Endothelial cell of umbilical vein (primary cell): Measurements from ENCODE around the gene AFF1. TPM values are rescaled to one million over a fixed set of nuclear protein-coding genes. Genes with fewer than 3 reads are reported as not detected.

Source experiments
- BruUV-seq: library from RNA; stranded (reverse); fragments of 400-500 nt; replicated peaks from 2 replicates; lab custom pipeline; 2021; lab: Mats Ljungman, UMichigan
- CTCF ChIA-PET: fragments of 300-600, 350-600 bp; sonication (Branson Sonifier 250); formaldehyde crosslinking; loops from one replicate; lab custom pipeline; 2021; ENCODE audit warnings: antibody characterized with exemption, inconsistent platforms; lab: Charles Lee
- POLR2A ChIA-PET: fragments of 300-600, 350-600 bp; sonication (Branson Sonifier 250); formaldehyde crosslinking; loops from one replicate; lab custom pipeline; 2021; ENCODE audit warnings: antibody characterized with exemption, inconsistent platforms; lab: Charles Lee
- DNase-seq: peaks from one replicate; pipeline ENCODE4 v3.0.0-alpha.2; 2011; ENCODE audit warnings: low read depth, low spot score
- FAIRE-seq: peaks from 2 replicates; lab custom pipeline; 2011; peaks lifted over from hg19 to GRCh38; lab: Jason Lieb, UNC
- H2AFZ ChIP-seq: 2 replicates; pipeline ENCODE4 v1.6.0; 2012; ENCODE audit warnings: low read depth, low read length, control low read depth, inconsistent platforms
- H3K27ac ChIP-seq: 2 replicates; pipeline ENCODE4 v1.5.1; 2011; ENCODE audit warnings: low read depth, mild to moderate bottlenecking, control low read depth, low read length, moderate library complexity; ENCODE audit not compliant: insufficient read depth
- H3K27me3 ChIP-seq, 2 experiments: 2 replicates each; pipeline versions ENCODE4 v1.6.0 to v1.6.1; 2011; ENCODE audit warnings: low read length in 2 of 2, mixed read lengths in 1 of 2; ENCODE audit not compliant: control insufficient read depth in 2 of 2, insufficient read depth in 2 of 2
- H3K36me3 ChIP-seq, 2 experiments: 2 replicates in 1 of 2; 3 replicates in 1 of 2; pipeline ENCODE4 v1.5.1; 2011; ENCODE audit warnings: low read length in 2 of 2, mild to moderate bottlenecking in 1 of 2, moderate library complexity in 1 of 2; ENCODE audit not compliant: control insufficient read depth in 2 of 2, insufficient read depth in 2 of 2; ENCODE audit errors: extremely low read depth in 1 of 2
- H3K4me1 ChIP-seq: 3 replicates; pipeline ENCODE4 v1.5.1; 2011; ENCODE audit warnings: mild to moderate bottlenecking, low read length; ENCODE audit not compliant: control insufficient read depth, insufficient read depth; ENCODE audit errors: extremely low read depth
- H3K4me2 ChIP-seq: 2 replicates; pipeline ENCODE4 v1.6.1; 2011; ENCODE audit warnings: low read length, control low read depth, mixed read lengths; ENCODE audit not compliant: insufficient read depth
- H3K4me3 ChIP-seq, 3 experiments: fragments of 200-600 bp in 1 of 3; sonication (generic), shearing (Covaris generic) in 1 of 3; replicated peaks in 1 of 3; 2 replicates each; pipeline ENCODE4 v1.5.1; 2011 to 2016; ENCODE audit warnings: control low read depth in 3 of 3, low read length in 3 of 3, mild to moderate bottlenecking in 2 of 3, inconsistent platforms in 1 of 3, low read depth in 1 of 3, moderate library complexity in 1 of 3; ENCODE audit not compliant: insufficient read depth in 1 of 3
- H3K79me2 ChIP-seq: 2 replicates; pipeline ENCODE4 v1.6.0; 2012; ENCODE audit warnings: low read length, inconsistent platforms; ENCODE audit not compliant: control insufficient read depth, insufficient read depth
- H3K9ac ChIP-seq: replicated peaks from 2 replicates; pipeline ENCODE3; 2011; ENCODE audit warnings: low read length, control low read depth; ENCODE audit not compliant: insufficient read depth; ENCODE audit errors: extremely low read depth
- H3K9me1 ChIP-seq: replicated peaks from 3 replicates; pipeline ENCODE4 v1.6.0; 2011; ENCODE audit warnings: mild to moderate bottlenecking, low read length; ENCODE audit not compliant: control insufficient read depth, insufficient read depth; ENCODE audit errors: extremely low read depth
- H3K9me3 ChIP-seq: replicated peaks from 2 replicates; pipeline ENCODE4 v1.5.1; 2012; ENCODE audit warnings: low read length, inconsistent platforms; ENCODE audit not compliant: control insufficient read depth, insufficient read depth
- H4K20me1 ChIP-seq: replicated peaks from 2 replicates; pipeline ENCODE3; 2011; ENCODE audit warnings: mild to moderate bottlenecking, low read length; ENCODE audit not compliant: control insufficient read depth, insufficient read depth; ENCODE audit errors: extremely low read depth
- EZH2 ChIP-seq: IDR thresholded peaks from 2 replicates; pipeline ENCODE4 v1.6.1; 2012; ENCODE audit warnings: borderline replicate concordance, low read depth, mild to moderate bottlenecking, moderate library complexity, low read length, inconsistent platforms; ENCODE audit not compliant: severe bottlenecking
- FOS ChIP-seq: IDR thresholded peaks from 2 replicates; pipeline ENCODE4 v1.6.1; 2011; ENCODE audit warnings: mild to moderate bottlenecking, low read length, moderate library complexity, borderline replicate concordance; ENCODE audit not compliant: insufficient read depth
- GATA2 ChIP-seq: IDR thresholded peaks from 2 replicates; pipeline ENCODE4 v1.7.0; 2011; ENCODE audit warnings: low read depth, mild to moderate bottlenecking, moderate library complexity, mixed read lengths, low read length; ENCODE audit not compliant: insufficient read length, insufficient read depth
- JUN ChIP-seq: IDR thresholded peaks from 2 replicates; pipeline ENCODE4 v1.6.1; 2011; ENCODE audit warnings: borderline replicate concordance, low read depth; ENCODE audit not compliant: insufficient read length, insufficient read depth
- MYC ChIP-seq: IDR thresholded peaks from one replicate; pipeline ENCODE4 v1.6.1; 2011; ENCODE audit warnings: mild to moderate bottlenecking, low read depth, low read length
- POLR2A ChIP-seq: IDR thresholded peaks from 2 replicates; pipeline ENCODE4 v1.6.1; 2012; ENCODE audit warnings: low read depth, mild to moderate bottlenecking, control low read depth, low read length
- POLR2AphosphoS5 ChIP-seq: IDR thresholded peaks from 2 replicates; pipeline ENCODE4 v1.6.1; 2012; ENCODE audit warnings: low read depth, mild to moderate bottlenecking, control low read depth, low read length, moderate library complexity; ENCODE audit not compliant: insufficient read depth
- dilution Hi-C: fragments of 300-500 bp; cut with MboI; formaldehyde crosslinking; loops from one replicate; pipeline ENCODE4 v1.15.0; 2019; ENCODE audit warnings: low sequenced_read_pairs; ENCODE audit not compliant: extremely low pct_ligation_motif_present
- intact Hi-C: fragments of 100-400 bp; cut with micrococcal nuclease; formaldehyde crosslinking; loops from one replicate; pipeline ENCODE4 v1.10.0; 2022
- polyA plus RNA-seq, 4 experiments: library from polyadenylated mRNA; depleted of rRNA in 3 of 4; stranded (reverse) in 3 of 4; unstranded in 1 of 4; fragments of >200 nt; gene quantifications; 2 replicates each; pipeline versions ENCODE4 v1.2.1 to v1.2.3, GENCODE V29; 2011 to 2012; ENCODE audit warnings: missing spikeins in 1 of 4
- total RNA-seq: library from RNA; stranded (reverse); gene quantifications from 2 replicates; pipeline ENCODE4 v1.2.3, GENCODE V29; 2021
- TF ChIP-seq, protein P1 (sequence below): IDR thresholded peaks from 2 replicates; pipeline ENCODE4 v1.6.1; 2011; ENCODE audit not compliant: insufficient read depth, insufficient read length
- TF ChIP-seq, protein P2 (sequence below), 2 donors: IDR thresholded peaks; 1 replicate in 1 of 2; 2 replicates in 1 of 2; pipeline ENCODE4 v1.5.1; 2011; ENCODE audit warnings: low read length in 2 of 2, mild to moderate bottlenecking in 2 of 2, moderate library complexity in 2 of 2, control low read depth in 1 of 2, inconsistent platforms in 1 of 2, low read depth in 1 of 2; ENCODE audit not compliant: insufficient read depth in 1 of 2; ENCODE audit errors: extremely low read depth in 1 of 2

AFF1 gene
- total and polyA plus RNA-seq, 2 donors (not counting 3 experiments of a cell fraction or from before 2014, with no cell fraction given), result 26.2 to 106 TPM

DNA sequence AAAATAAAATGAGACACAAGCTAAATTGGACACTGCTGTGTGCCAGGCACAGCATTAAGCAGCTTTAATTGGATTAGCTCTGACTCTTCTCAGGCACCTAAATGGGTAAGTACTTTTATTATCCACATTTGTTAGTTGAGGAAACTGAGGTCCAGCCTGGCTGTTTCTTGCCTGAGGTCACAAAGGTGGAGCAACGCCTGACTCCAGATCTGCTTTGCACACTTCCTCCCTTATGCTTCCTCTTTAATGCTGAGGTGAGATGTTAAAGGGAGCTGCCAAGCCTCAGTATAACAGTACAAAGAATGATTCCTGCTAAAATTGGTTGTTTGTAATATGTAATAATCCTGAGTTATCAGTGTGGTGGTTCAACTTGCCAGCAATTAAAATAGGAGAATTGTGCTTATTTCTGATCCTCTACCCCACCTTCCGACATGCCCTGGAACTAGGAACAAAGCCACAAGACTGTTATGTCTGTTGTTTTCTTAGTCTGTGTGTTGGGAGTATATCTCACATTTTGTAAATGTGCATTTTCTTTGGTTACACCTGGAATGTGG is 74.4 kb downstream of the AFF1 start:
- Histone ChIP-seq H3K27ac (no peak overlapping the region), H3K9ac (no peak overlapping the region), H3K4me2 (peak overlapping the region; percentile 87), H3K9me3 (no peaks in the 10 kb centered on the region), H3K9me1 (no peaks in the 10 kb centered on the region), H3K27me3 (no peaks in the 10 kb centered on the region), H3K36me3 (no peaks in the 10 kb centered on the region), H3K79me2 (peaks cover 65% of the 10 kb centered on the region), H2AFZ (no peak overlapping the region), H3K4me3 (peak overlapping the region in 2 of 3 experiments; percentile 30 to 93), H3K4me1 (peaks cover 56% of the 10 kb centered on the region), H4K20me1 (no peaks in the 10 kb centered on the region)
- no TSS peak for BruUV-seq
- FAIRE-seq (peak; percentile 63), DNase-seq (peak; percentile 67)
- intact Hi-C loops, result loop anchor here (1.0 to 10.0 kb wide), 3 partner anchors 36 to 226 kb away; no protein-coding TSS in a partner anchor
- ChIA-PET POLR2A (no interaction called here), CTCF (interaction anchor here (0.6 to 5.4 kb wide), 16 partner anchors 13 to 142 kb away, joined by 3 to 37 read pairs (median 4); partner anchors contain the start of gene AFF1)
- dilution Hi-C loops, result no loop called here
- TF ChIP-seq JUN (no peak), FOS (no peak), POLR2AphosphoS5 (no peak), GATA2 (no peak), EZH2 (no peak), POLR2A (no peak), MYC (no peak)
- TF ChIP-seq, protein P1, sequence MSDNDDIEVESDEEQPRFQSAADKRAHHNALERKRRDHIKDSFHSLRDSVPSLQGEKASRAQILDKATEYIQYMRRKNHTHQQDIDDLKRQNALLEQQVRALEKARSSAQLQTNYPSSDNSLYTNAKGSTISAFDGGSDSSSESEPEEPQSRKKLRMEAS, result no peak
- TF ChIP-seq, protein P2, sequence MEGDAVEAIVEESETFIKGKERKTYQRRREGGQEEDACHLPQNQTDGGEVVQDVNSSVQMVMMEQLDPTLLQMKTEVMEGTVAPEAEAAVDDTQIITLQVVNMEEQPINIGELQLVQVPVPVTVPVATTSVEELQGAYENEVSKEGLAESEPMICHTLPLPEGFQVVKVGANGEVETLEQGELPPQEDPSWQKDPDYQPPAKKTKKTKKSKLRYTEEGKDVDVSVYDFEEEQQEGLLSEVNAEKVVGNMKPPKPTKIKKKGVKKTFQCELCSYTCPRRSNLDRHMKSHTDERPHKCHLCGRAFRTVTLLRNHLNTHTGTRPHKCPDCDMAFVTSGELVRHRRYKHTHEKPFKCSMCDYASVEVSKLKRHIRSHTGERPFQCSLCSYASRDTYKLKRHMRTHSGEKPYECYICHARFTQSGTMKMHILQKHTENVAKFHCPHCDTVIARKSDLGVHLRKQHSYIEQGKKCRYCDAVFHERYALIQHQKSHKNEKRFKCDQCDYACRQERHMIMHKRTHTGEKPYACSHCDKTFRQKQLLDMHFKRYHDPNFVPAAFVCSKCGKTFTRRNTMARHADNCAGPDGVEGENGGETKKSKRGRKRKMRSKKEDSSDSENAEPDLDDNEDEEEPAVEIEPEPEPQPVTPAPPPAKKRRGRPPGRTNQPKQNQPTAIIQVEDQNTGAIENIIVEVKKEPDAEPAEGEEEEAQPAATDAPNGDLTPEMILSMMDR (IDR thresholded peaks at IDR 0.05; ENCODE audit: extremely low read depth in 1 of 2, insufficient read depth in 1 of 2, low read depth in 1 of 2, low read length in 2 of 2), result no peak
